Left lung (tissue), 10 donors: ENCODE results near the gene LCN10. TPM values are rescaled to one million over a fixed set of nuclear protein-coding genes. Genes with fewer than 3 reads are reported as not detected.

Experiments
- ATAC-seq: fragments of 200-7000 bp; cut with Tn5 transposase; one replicate; pipeline ENCODE4 v1.9.1; 2020; ENCODE audit warnings: moderate library complexity
- DNase-seq, 4 donors: peaks; one replicate each; pipeline ENCODE4 v3.0.0-alpha.2; 2013 to 2020
- H3K27ac ChIP-seq, 2 donors: fragments of 200-600 bp; sonication (generic) in 1 of 2; one replicate each; pipeline versions ENCODE4 v1.5.0 to v1.8.0; 2020 to 2021
- H3K27me3 ChIP-seq, 2 donors: fragments of 200-600 bp; sonication (generic) in 1 of 2; one replicate each; pipeline versions ENCODE4 v1.5.0 to v1.8.0; 2020 to 2021
- H3K36me3 ChIP-seq, 2 donors: fragments of 200-600 bp; sonication (generic) in 1 of 2; one replicate each; pipeline versions ENCODE4 v1.5.0 to v1.8.0; 2020 to 2021
- H3K4me1 ChIP-seq, 2 donors: fragments of 200-600 bp; one replicate each; pipeline ENCODE4 v1.8.0; 2021
- H3K4me3 ChIP-seq, 2 donors: fragments of 200-600 bp; sonication (generic) in 1 of 2; one replicate each; pipeline versions ENCODE4 v1.5.0 to v1.8.0; 2020 to 2021; ENCODE audit warnings: mild to moderate bottlenecking in 1 of 2
- H3K9me3 ChIP-seq, 2 donors: fragments of 200-600 bp; sonication (generic) in 1 of 2; one replicate each; pipeline versions ENCODE4 v1.5.0 to v1.8.0; 2020 to 2021
- intact Hi-C, 2 donors: fragments of 100-400 bp; cut with DNase I; formaldehyde crosslinking; loops; one replicate each; pipeline versions ENCODE4 v1.11.2 to v1.14.2; 2022
- polyA plus RNA-seq, 6 donors: library from polyadenylated mRNA; unstranded; fragments of 120-200 nt; gene quantifications; one replicate each; pipeline ENCODE4 v1.2.1, GENCODE V29; 2013; ENCODE audit not compliant: insufficient read length in 6 of 6
- total RNA-seq, 2 donors: library from RNA; stranded (reverse); fragmentation: NEBNext Ultra II Directional; extraction: Animal tissue kit (Norgen Biotek cat#: 25700); gene quantifications; one replicate each; pipeline ENCODE4 v1.2.1, GENCODE V29; 2021
- TF ChIP-seq, protein P1 (sequence below), 2 donors: fragments of 200-600 bp; sonication (generic) in 1 of 2; IDR thresholded peaks; one replicate each; pipeline versions ENCODE4 v1.5.0 to v1.8.0; 2021; ENCODE audit warnings: antibody characterized with exemption in 2 of 2
- donor health status: DM: no; HTN: yes; CAD: no.
- donor health status: DM: no; HTN: no; CAD: no.

The LCN10 gene
- total and polyA plus RNA-seq, 8 donors, result 0.11 to 10.0 (median 0.28) TPM; not detected in 2

DNA sequence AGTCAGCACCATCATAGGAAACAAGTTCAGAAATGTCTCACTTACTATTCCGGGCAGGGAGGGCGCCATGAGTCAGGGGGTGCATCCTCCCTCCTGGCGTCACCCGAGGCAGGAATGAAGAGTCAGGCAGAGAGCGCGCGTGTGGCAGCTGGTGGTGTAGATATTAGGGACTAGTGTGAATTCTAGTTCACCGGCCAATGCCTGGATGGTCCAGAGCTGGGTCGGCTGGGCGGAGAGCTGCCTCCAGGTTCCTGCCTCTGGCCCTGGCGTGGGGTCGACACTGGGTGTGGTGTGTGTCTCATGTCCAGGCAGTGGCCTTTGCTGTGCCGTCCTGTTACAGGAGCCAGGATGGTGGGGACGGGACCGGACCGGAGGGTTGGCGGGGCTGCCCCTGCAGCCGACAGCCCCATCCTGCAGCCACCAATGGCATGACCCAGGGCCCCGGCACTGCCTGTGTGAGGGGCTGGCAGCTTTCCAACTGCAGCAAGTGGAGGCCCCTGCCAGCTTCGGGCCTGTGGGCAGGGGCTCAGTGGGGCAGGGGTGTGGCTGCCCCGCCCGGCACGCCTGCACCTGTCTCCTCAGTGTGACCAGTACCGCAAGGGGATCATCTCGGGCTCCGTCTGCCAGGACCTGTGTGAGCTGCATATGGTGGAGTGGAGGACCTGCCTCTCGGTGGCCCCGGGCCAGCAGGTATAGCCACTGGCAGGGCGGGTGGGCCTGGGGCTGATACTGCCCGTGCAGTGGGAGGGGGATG is 21.2 kb downstream of the LCN10 start:
- peaks cover 0 to 11% of the 10 kb centered on the region in 2 donors for H3K27me3 ChIP-seq
- ATAC-seq (no peak), DNase-seq (peak in 1 of 4 donors; percentile 74)
- H3K27ac ChIP-seq, result peak overlapping the region in 1 of 2 donors; percentile 64
- TF ChIP-seq, protein P1, sequence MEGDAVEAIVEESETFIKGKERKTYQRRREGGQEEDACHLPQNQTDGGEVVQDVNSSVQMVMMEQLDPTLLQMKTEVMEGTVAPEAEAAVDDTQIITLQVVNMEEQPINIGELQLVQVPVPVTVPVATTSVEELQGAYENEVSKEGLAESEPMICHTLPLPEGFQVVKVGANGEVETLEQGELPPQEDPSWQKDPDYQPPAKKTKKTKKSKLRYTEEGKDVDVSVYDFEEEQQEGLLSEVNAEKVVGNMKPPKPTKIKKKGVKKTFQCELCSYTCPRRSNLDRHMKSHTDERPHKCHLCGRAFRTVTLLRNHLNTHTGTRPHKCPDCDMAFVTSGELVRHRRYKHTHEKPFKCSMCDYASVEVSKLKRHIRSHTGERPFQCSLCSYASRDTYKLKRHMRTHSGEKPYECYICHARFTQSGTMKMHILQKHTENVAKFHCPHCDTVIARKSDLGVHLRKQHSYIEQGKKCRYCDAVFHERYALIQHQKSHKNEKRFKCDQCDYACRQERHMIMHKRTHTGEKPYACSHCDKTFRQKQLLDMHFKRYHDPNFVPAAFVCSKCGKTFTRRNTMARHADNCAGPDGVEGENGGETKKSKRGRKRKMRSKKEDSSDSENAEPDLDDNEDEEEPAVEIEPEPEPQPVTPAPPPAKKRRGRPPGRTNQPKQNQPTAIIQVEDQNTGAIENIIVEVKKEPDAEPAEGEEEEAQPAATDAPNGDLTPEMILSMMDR (IDR thresholded peaks at IDR 0.05), result no peak
- peaks cover 0 to 60% of the 10 kb centered on the region in 2 donors for H3K36me3 ChIP-seq
- no peak overlapping the region for H3K4me3 ChIP-seq
- H3K9me3 ChIP-seq, result no peaks in the 10 kb centered on the region
- intact Hi-C loops, result no loop called here
- H3K4me1 ChIP-seq, result peaks cover 17 to 82% of the 10 kb centered on the region in 2 donors

DNA sequence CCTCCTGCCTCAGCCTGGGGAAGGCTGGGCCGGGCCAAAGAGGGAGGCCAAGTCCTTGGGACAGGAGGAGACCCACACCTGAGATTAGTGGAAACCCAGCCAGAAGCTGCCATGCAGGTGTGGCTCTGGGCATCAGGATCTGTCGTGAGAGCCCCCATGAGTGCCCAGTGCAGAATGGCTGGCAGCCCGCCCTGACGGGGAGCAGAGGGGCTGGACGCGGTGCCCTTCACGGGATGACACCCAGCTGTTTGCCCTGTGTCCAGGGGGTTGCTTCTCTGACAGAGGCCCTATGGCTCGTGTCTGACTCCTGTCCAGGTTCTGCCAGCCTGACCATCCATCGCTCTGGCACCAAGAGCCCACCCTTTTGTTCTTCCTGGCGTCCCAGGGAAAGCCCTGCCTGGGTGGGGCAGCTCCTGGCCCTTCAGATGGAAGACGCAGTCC is 21.8 kb downstream of the LCN10 start:
- Histone ChIP-seq H3K27ac (peak overlapping the region in 1 of 2 donors; percentile 64), H3K9me3 (no peaks in the 10 kb centered on the region), H3K4me1 (peaks cover 11 to 82% of the 10 kb centered on the region in 2 donors), H3K27me3 (peaks cover 0 to 11% of the 10 kb centered on the region in 2 donors), H3K4me3 (no peak overlapping the region), H3K36me3 (peaks cover 0 to 54% of the 10 kb centered on the region in 2 donors)
- TF ChIP-seq, protein P1 (IDR thresholded peaks at IDR 0.05), result no peak
- intact Hi-C loops, result no loop called here
- ATAC-seq, result no peak
- DNase-seq, result peak in 1 of 4 donors; percentile 71

- DNase-seq (peak in 1 of 4 donors; percentile 70), ATAC-seq (peak; percentile 2)
- no peaks in the 10 kb centered on the region for H3K9me3 ChIP-seq
- no peak overlapping the region for H3K4me3 ChIP-seq
- peaks cover 0 to 14% of the 10 kb centered on the region in 2 donors for H3K27me3 ChIP-seq
- peaks cover 0 to 49% of the 10 kb centered on the region in 2 donors for H3K36me3 ChIP-seq
- TF ChIP-seq, protein P1 (IDR thresholded peaks at IDR 0.05), result no peak
- H3K4me1 ChIP-seq, result peaks cover 6 to 82% of the 10 kb centered on the region in 2 donors
- intact Hi-C loops, result no loop called here
- H3K27ac ChIP-seq, result peak overlapping the region in 1 of 2 donors; percentile 64
Measured at GRCh38 chr9:136720251-136720897, 22.4 kb downstream of the LCN10 start.

GRCh38 chr9:136719195-136719880 is 23.4 kb downstream of the LCN10 start:
- TF ChIP-seq, protein P1 (IDR thresholded peaks at IDR 0.05), result no peak
- peaks cover 0 to 24% of the 10 kb centered on the region in 2 donors for H3K27me3 ChIP-seq
- H3K4me1 ChIP-seq, result peaks cover 4 to 82% of the 10 kb centered on the region in 2 donors
- DNase-seq (peak in 1 of 4 donors; percentile 87), ATAC-seq (peak; percentile 8)
- H3K9me3 ChIP-seq, result no peaks in the 10 kb centered on the region
- H3K4me3 ChIP-seq, result no peak overlapping the region
- intact Hi-C loops, result no loop called here
- peaks cover 0 to 38% of the 10 kb centered on the region in 2 donors for H3K36me3 ChIP-seq
- H3K27ac ChIP-seq, result peak overlapping the region in 1 of 2 donors; percentile 34
